AG04449 (cell line): ENCODE data around the gene KSR2.

Experiments used
- CTCF ChIA-PET: fragments of 350-600 bp; formaldehyde crosslinking; extraction: SDS; loops from one replicate; lab custom pipeline; 2021; ENCODE audit warnings: antibody characterized with exemption; lab: Yijun Ruan, JAX
- POLR2A ChIA-PET: fragments of 400-600, 350-600 bp; formaldehyde crosslinking; extraction: SDS; loops from one replicate; lab custom pipeline; 2020; ENCODE audit warnings: antibody characterized with exemption, inconsistent platforms; lab: Yijun Ruan, JAX
- DNase-seq: peaks from one replicate; pipeline ENCODE4 v3.0.0-alpha.2; 2010; ENCODE audit warnings: low read depth, low spot score
- H3K4me3 ChIP-seq: 2 replicates; pipeline ENCODE4 v1.5.1; 2011; ENCODE audit warnings: low read depth, mild to moderate bottlenecking, control low read depth, low read length
- CTCF ChIP-seq: IDR thresholded peaks from one replicate; pipeline ENCODE4 v1.5.1; 2011; ENCODE audit warnings: mild to moderate bottlenecking, moderate library complexity, low read length, control low read depth, inconsistent platforms; ENCODE audit not compliant: insufficient read depth; ENCODE audit errors: missing control alignments

Gene KSR2

GRCh38 chr12:117622741-117623140, 346.0 kb downstream of the KSR2 start:
- POLR2A ChIA-PET: no interaction called here
- DNase-seq: peak; percentile 9
- no peak for TF ChIP-seq CTCF
- no peak overlapping the region for H3K4me3 ChIP-seq
- CTCF ChIA-PET: interaction anchor here (0.9 to 1.2 kb wide), 2 partner anchors 35 to 227 kb away, joined by 3 to 4 read pairs; no protein-coding TSS in a partner anchor

- peak; percentile 3 for DNase-seq
- CTCF ChIA-PET: interaction anchor here (0.9 to 1.2 kb wide), 2 partner anchors 34 to 228 kb away, joined by 3 to 4 read pairs; no protein-coding TSS in a partner anchor
- no peak overlapping the region for H3K4me3 ChIP-seq
Measured at GRCh38 chr12:117622087-117622486, 346.7 kb downstream of the KSR2 start.

GRCh38 chr12:117607778-117608177, 361.0 kb downstream of the KSR2 start:
- no peak overlapping the region for H3K4me3 ChIP-seq
- no peak for TF ChIP-seq CTCF
- POLR2A ChIA-PET: no interaction called here
- CTCF ChIA-PET: interaction anchor here (0.9 to 1.4 kb wide), 4 partner anchors 20 to 395 kb away, joined by 3 to 7 read pairs (median 4); no protein-coding TSS in a partner anchor
- DNase-seq: no peak

More at GRCh38 chr12:117622087-117622486, 346.7 kb downstream of the KSR2 start:
- POLR2A ChIA-PET: interaction anchor here (0.7 kb wide), 1 partner anchor 29 kb away, joined by 3 read pairs; no protein-coding TSS in a partner anchor
- no peak for TF ChIP-seq CTCF

GRCh38 chr12:117606945-117607344, 361.8 kb downstream of the KSR2 start:
- DNase-seq: no peak
- TF ChIP-seq CTCF: no peak
- H3K4me3 ChIP-seq: no peak overlapping the region
- CTCF ChIA-PET: interaction anchor here (1.1 kb wide), 1 partner anchor 19 kb away, joined by 6 read pairs; no protein-coding TSS in a partner anchor
- POLR2A ChIA-PET: no interaction called here

GRCh38 chr12:117606024-117606423, 362.8 kb downstream of the KSR2 start:
- no peak for TF ChIP-seq CTCF
- ChIA-PET POLR2A (no interaction called here), CTCF (no interaction called here)
- DNase-seq: no peak
- H3K4me3 ChIP-seq: no peak overlapping the region

GRCh38 chr12:117603316-117604113, 365.3 kb downstream of the KSR2 start:
- H3K4me3 ChIP-seq: no peak overlapping the region
- ChIA-PET POLR2A (no interaction called here), CTCF (interaction anchor here (1.5 to 4.2 kb wide), 3 partner anchors 15 to 234 kb away, joined by 4 to 35 read pairs (median 11); no protein-coding TSS in a partner anchor)
- no peak for DNase-seq
- no peak for TF ChIP-seq CTCF
